Ishikawa (cell line): ENCODE data around the gene RPGRIP1L.

Experiments
- EGR1 ChIP-seq: IDR thresholded peaks from 2 replicates; pipeline ENCODE4 v1.6.1; 2012
- MAX ChIP-seq: IDR thresholded peaks from 2 replicates; pipeline ENCODE4 v1.6.1; 2012
- NFIC ChIP-seq: IDR thresholded peaks from 2 replicates; pipeline ENCODE4 v1.6.1; 2012
- RAD21 ChIP-seq: IDR thresholded peaks from 2 replicates; pipeline ENCODE4 v1.6.1; 2012; ENCODE audit warnings: low read depth
- REST ChIP-seq: IDR thresholded peaks from 2 replicates; pipeline ENCODE4 v1.6.1; 2012; ENCODE audit warnings: low read depth, mild to moderate bottlenecking
- TAF1 ChIP-seq: IDR thresholded peaks from 2 replicates; pipeline ENCODE4 v1.6.1; 2012; ENCODE audit warnings: low read depth, mild to moderate bottlenecking
- TCF12 ChIP-seq: IDR thresholded peaks from 2 replicates; pipeline ENCODE4 v1.6.1; 2012; ENCODE audit warnings: low read depth
- USF1 ChIP-seq: IDR thresholded peaks from 2 replicates; pipeline ENCODE4 v1.6.1; 2012
- YY1 ChIP-seq: IDR thresholded peaks from 2 replicates; pipeline ENCODE4 v1.6.1; 2012; ENCODE audit warnings: low read depth
- ZBTB7A ChIP-seq: IDR thresholded peaks from 2 replicates; pipeline ENCODE4 v1.6.1; 2012; ENCODE audit warnings: low read depth

DNA sequence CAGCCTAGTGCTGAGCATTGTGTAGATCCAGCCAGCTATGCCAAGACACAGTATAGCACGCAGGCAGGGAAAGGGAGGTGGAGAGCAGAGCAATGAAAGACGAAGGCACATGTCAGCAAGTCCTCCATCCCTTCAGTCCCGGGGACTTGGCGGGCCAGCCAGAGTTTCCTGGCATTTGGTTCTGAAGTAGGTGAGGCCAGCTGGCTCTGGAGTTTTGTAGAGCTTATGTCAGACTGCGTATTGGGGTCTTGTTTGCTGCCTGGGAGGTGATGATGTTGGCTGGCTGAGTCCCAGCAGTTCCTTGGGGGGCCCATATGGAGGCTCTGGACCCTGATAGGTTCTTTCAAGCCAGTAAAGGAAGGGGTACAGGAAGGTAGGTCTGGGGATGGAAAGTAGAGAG lies 144.9 kb downstream of the RPGRIP1L start:
- TF ChIP-seq REST (no peak), MAX (no peak), TAF1 (no peak), ZBTB7A (no peak), USF1 (no peak), EGR1 (no peak), NFIC (no peak), YY1 (no peak), TCF12 (no peak), RAD21 (no peak)
